ENCODE data around the gene PRDM16.

PRDM16 gene

DNA sequence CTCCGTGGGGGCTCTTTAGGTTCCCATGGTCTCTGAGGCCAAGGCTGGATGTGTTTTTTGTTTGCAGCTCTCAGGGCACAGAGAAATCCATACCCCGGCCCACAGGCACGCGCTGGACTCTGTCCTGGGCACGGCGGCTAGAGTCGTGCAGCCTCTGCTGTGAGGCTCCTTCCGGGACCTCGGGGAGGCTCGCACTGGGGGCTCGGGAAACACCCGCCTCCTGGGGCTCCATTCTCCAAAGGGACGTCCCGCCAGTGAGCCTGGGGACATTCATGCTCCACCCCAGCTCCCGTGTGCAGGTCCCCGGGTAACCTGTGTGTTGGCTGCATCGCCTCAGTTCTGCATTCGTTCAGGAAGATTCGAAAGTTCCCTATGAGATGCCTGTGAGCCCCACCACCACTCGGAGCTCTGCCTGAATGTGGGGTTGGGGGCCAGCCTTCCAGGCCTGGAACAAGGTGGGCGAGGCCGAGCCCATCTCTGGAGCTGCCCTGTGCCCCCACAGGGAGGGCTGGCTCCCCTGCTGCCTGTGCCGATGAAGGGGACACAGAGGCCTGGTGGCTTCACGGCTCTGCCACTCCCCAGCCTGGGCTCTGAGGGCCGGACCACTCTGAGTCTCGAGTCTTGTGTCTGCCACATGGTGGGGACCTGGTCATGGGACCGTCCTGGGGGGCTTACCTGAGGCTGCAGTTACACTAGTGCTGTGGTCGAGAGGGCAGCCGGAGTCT, 203.5 kb downstream of the PRDM16 start (continued):
- TF ChIP-seq, protein P1, sequence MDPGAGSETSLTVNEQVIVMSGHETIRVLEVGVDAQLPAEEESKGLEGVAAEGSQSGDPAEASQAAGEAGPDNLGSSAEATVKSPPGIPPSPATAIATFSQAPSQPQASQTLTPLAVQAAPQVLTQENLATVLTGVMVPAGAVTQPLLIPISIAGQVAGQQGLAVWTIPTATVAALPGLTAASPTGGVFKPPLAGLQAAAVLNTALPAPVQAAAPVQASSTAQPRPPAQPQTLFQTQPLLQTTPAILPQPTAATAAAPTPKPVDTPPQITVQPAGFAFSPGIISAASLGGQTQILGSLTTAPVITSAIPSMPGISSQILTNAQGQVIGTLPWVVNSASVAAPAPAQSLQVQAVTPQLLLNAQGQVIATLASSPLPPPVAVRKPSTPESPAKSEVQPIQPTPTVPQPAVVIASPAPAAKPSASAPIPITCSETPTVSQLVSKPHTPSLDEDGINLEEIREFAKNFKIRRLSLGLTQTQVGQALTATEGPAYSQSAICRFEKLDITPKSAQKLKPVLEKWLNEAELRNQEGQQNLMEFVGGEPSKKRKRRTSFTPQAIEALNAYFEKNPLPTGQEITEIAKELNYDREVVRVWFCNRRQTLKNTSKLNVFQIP (CRISPR knock-in tag; IDR thresholded peaks at IDR 0.05; ENCODE audit: borderline replicate concordance, low read depth) = no peak
- TF ChIP-seq GLIS3 (CRISPR knock-in tag; IDR thresholded peaks at IDR 0.05) (no peak), ESRRG (CRISPR knock-in tag; IDR thresholded peaks at IDR 0.05) (no peak), ZFP30 (CRISPR knock-in tag; IDR thresholded peaks at IDR 0.05) (no peak), ZNF565 (CRISPR knock-in tag; conservative IDR thresholded peaks at IDR 0.05; ENCODE audit: low read depth) (no peak)

DNA sequence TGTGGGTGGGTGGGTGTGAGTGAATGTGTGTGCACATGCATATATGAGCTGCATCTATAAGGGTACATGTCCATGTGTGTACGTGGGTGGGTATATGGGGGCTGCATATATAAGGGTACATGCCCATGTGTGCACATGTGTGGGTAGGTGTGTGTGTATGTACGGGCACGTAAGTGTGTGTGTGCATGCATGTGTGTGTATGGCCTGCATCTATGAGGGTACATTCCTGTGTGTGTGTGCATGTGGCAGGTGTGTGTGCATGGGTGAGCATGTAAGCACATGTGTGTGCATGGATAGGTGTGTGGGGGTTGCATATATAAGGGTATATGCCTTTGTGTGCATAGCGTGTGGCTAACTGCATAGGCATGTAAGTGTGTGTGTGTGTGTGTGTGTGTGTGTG, 204.4 kb downstream of the PRDM16 start:
- TF ChIP-seq TCF4 (CRISPR knock-in tag; IDR thresholded peaks at IDR 0.05; ENCODE audit: borderline replicate concordance) (no peak), RARB (CRISPR knock-in tag; IDR thresholded peaks at IDR 0.05) (no peak), ZNF565 (CRISPR knock-in tag; conservative IDR thresholded peaks at IDR 0.05; ENCODE audit: low read depth) (no peak), ZC3H10 (CRISPR knock-in tag; IDR thresholded peaks at IDR 0.05) (no peak)
- TF ChIP-seq, protein P2, sequence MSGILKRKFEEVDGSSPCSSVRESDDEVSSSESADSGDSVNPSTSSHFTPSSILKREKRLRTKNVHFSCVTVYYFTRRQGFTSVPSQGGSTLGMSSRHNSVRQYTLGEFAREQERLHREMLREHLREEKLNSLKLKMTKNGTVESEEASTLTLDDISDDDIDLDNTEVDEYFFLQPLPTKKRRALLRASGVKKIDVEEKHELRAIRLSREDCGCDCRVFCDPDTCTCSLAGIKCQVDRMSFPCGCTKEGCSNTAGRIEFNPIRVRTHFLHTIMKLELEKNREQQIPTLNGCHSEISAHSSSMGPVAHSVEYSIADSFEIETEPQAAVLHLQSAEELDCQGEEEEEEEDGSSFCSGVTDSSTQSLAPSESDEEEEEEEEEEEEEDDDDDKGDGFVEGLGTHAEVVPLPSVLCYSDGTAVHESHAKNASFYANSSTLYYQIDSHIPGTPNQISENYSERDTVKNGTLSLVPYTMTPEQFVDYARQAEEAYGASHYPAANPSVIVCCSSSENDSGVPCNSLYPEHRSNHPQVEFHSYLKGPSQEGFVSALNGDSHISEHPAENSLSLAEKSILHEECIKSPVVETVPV (CRISPR knock-in tag; IDR thresholded peaks at IDR 0.05) = no peak
- no peak for ATAC-seq

DNA sequence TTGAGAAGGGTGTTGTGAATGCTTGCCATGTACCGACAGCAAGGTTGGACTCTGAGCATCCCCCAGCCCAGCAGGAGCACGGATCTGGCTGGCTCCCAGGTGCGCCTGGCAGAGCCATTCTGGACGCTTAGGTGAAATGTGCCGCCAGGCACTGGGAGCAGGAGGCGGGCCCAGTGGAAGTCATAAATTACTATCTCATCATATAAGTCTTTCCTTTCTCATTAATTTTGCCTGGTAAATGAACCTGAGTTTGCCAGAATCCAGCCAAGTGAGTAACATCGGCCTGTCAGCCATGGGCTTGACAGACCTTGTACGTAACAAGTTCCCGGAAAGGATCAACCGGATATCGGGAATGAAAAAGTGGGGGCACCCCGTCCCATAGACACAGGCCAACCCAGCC, 206.0 kb downstream of the PRDM16 start:
- TF ChIP-seq, protein P3, sequence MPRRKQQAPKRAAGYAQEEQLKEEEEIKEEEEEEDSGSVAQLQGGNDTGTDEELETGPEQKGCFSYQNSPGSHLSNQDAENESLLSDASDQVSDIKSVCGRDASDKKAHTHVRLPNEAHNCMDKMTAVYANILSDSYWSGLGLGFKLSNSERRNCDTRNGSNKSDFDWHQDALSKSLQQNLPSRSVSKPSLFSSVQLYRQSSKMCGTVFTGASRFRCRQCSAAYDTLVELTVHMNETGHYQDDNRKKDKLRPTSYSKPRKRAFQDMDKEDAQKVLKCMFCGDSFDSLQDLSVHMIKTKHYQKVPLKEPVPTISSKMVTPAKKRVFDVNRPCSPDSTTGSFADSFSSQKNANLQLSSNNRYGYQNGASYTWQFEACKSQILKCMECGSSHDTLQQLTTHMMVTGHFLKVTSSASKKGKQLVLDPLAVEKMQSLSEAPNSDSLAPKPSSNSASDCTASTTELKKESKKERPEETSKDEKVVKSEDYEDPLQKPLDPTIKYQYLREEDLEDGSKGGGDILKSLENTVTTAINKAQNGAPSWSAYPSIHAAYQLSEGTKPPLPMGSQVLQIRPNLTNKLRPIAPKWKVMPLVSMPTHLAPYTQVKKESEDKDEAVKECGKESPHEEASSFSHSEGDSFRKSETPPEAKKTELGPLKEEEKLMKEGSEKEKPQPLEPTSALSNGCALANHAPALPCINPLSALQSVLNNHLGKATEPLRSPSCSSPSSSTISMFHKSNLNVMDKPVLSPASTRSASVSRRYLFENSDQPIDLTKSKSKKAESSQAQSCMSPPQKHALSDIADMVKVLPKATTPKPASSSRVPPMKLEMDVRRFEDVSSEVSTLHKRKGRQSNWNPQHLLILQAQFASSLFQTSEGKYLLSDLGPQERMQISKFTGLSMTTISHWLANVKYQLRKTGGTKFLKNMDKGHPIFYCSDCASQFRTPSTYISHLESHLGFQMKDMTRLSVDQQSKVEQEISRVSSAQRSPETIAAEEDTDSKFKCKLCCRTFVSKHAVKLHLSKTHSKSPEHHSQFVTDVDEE (CRISPR knock-in tag; IDR thresholded peaks at IDR 0.05) = no peak
- TF ChIP-seq CSDC2 (CRISPR knock-in tag; IDR thresholded peaks at IDR 0.05) (no peak), PPARA (CRISPR knock-in tag; IDR thresholded peaks at IDR 0.05; ENCODE audit: borderline replicate concordance) (no peak), ZNF70 (CRISPR knock-in tag; IDR thresholded peaks at IDR 0.05) (no peak), SNAI2 (CRISPR knock-in tag; IDR thresholded peaks at IDR 0.05) (no peak), ESRRG (CRISPR knock-in tag; IDR thresholded peaks at IDR 0.05) (no peak), OSR1 (CRISPR knock-in tag; IDR thresholded peaks at IDR 0.05) (no peak), BACH2 (CRISPR knock-in tag; IDR thresholded peaks at IDR 0.05; ENCODE audit: borderline replicate concordance) (no peak), TCF4 (CRISPR knock-in tag; IDR thresholded peaks at IDR 0.05; ENCODE audit: borderline replicate concordance) (no peak), ZNF565 (CRISPR knock-in tag; conservative IDR thresholded peaks at IDR 0.05; ENCODE audit: low read depth) (no peak), ZNF8 (CRISPR knock-in tag; IDR thresholded peaks at IDR 0.05) (no peak), ZC3H10 (CRISPR knock-in tag; IDR thresholded peaks at IDR 0.05) (no peak), RARB (CRISPR knock-in tag; IDR thresholded peaks at IDR 0.05) (no peak), ZFP30 (CRISPR knock-in tag; IDR thresholded peaks at IDR 0.05) (no peak)
- TF ChIP-seq, protein P4, sequence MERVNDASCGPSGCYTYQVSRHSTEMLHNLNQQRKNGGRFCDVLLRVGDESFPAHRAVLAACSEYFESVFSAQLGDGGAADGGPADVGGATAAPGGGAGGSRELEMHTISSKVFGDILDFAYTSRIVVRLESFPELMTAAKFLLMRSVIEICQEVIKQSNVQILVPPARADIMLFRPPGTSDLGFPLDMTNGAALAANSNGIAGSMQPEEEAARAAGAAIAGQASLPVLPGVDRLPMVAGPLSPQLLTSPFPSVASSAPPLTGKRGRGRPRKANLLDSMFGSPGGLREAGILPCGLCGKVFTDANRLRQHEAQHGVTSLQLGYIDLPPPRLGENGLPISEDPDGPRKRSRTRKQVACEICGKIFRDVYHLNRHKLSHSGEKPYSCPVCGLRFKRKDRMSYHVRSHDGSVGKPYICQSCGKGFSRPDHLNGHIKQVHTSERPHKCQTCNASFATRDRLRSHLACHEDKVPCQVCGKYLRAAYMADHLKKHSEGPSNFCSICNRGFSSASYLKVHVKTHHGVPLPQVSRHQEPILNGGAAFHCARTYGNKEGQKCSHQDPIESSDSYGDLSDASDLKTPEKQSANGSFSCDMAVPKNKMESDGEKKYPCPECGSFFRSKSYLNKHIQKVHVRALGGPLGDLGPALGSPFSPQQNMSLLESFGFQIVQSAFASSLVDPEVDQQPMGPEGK (CRISPR knock-in tag; IDR thresholded peaks at IDR 0.05; ENCODE audit: borderline replicate concordance) = no peak
- TF ChIP-seq, protein P2 (CRISPR knock-in tag; IDR thresholded peaks at IDR 0.05) = no peak
- no peak for ATAC-seq
